ENCODE measurements around the gene ZNF784. TPM values are rescaled to one million over a fixed set of nuclear protein-coding genes. Genes with fewer than 3 reads are reported as not detected.
A peak's percentile ranks its signal among the peaks of the same experiment; 100 is the strongest.

ZNF784 gene
- total and polyA plus RNA-seq, 9 of the 15 experiments (the other 6 are each of a cell fraction or from before 2014, with no cell fraction given) = 0.14 to 6.1 (median 2.1) TPM

GRCh38 chr19:55599468-55599841 is 24.9 kb downstream of the ZNF784 start, which contains the start of gene FIZ1 (continued):
- no peak for TF ChIP-seq BCL6 (CRISPR knock-in tag; IDR thresholded peaks at IDR 0.05)
- TF ChIP-seq STAG1 (CRISPR knock-in tag; IDR thresholded peaks at IDR 0.05; ENCODE audit: borderline replicate concordance) = no peak
- peak; percentile 76 for TF ChIP-seq RBFOX2 (IDR thresholded peaks at IDR 0.05; ENCODE audit: low read depth, low read length)
- no peak; the same call in none of the 2 replicates for TF ChIP-seq MBD2 (IDR thresholded peaks at IDR 0.05; ENCODE audit: borderline replicate concordance, low read depth)
- no peak for TF ChIP-seq NFE2 (IDR thresholded peaks at IDR 0.05; ENCODE audit: low read depth)
- no peak; the same call in 1 of the 2 replicates for TF ChIP-seq SOX6 (IDR thresholded peaks at IDR 0.05)
- TF ChIP-seq, protein P1, sequence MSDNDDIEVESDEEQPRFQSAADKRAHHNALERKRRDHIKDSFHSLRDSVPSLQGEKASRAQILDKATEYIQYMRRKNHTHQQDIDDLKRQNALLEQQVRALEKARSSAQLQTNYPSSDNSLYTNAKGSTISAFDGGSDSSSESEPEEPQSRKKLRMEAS (CRISPR knock-in tag; IDR thresholded peaks at IDR 0.05) = peak; percentile 64; the same call in 1 of the 2 replicates
- TF ChIP-seq GTF3C2 (IDR thresholded peaks at IDR 0.05; ENCODE audit: borderline replicate concordance, extremely low read depth, insufficient read length) = no peak
- TF ChIP-seq ZNF561 (CRISPR knock-in tag; conservative IDR thresholded peaks at IDR 0.05) = no peak
- TF ChIP-seq DMBX1 (CRISPR knock-in tag; IDR thresholded peaks at IDR 0.05; ENCODE audit: borderline replicate concordance) = no peak
- no peak for TF ChIP-seq NR2F6 (CRISPR knock-in tag; IDR thresholded peaks at IDR 0.05)
- no peak for TF ChIP-seq ATF4 (CRISPR knock-in tag; IDR thresholded peaks at IDR 0.05)
- peak; percentile 69 for TF ChIP-seq POLR2H (tag; IDR thresholded peaks at IDR 0.05; ENCODE audit: low read depth)
- TF ChIP-seq REST (IDR thresholded peaks at IDR 0.05; ENCODE audit: borderline replicate concordance) = no peak
- TF ChIP-seq REST (CRISPR knock-in tag; IDR thresholded peaks at IDR 0.05; ENCODE audit: low read depth) = no peak
- TF ChIP-seq GATAD2B (IDR thresholded peaks at IDR 0.05; ENCODE audit: borderline replicate concordance) = no peak
- TF ChIP-seq NCOA4 (IDR thresholded peaks at IDR 0.05; ENCODE audit: partially characterized antibody) = no peak
- no peak for TF ChIP-seq CSDE1 (IDR thresholded peaks at IDR 0.05)
- TF ChIP-seq SPI1 (IDR thresholded peaks at IDR 0.05; ENCODE audit: borderline replicate concordance, low read depth, low read length) = peak; percentile 70; the same call in 1 of the 2 replicates

All from K562 (cell line).